Transverse colon (tissue), 4 donors: ENCODE data around the gene PARM1.

Experiments used
- CTCF ChIP-seq, 5 experiments: fragments of 200-600 bp in 3 of 5; fragments of 450-650 bp in 2 of 5; sonication (generic) in 3 of 5; IDR thresholded peaks; 1 replicate in 2 of 5; 2 replicates in 3 of 5; pipeline ENCODE4 v1.5.1; 2016 to 2017; ENCODE audit warnings: antibody characterized with exemption in 5 of 5, inconsistent platforms in 3 of 5, mild to moderate bottlenecking in 2 of 5, moderate library complexity in 1 of 5
- POLR2AphosphoS5 ChIP-seq, 3 donors: sonication (generic); formaldehyde crosslinking; IDR thresholded peaks; one replicate each; pipeline ENCODE4 v1.6.1; 2016; ENCODE audit warnings: antibody characterized with exemption in 3 of 3

- TF ChIP-seq CTCF (IDR thresholded peaks at IDR 0.05) (no peak), POLR2AphosphoS5 (IDR thresholded peaks at IDR 0.05) (no peak)
Measured at GRCh38 chr4:75080888-75081287, 148.0 kb downstream of the PARM1 start.
